Measurements from ENCODE around the gene ZNF511.
"Not testable (repeated sequence)": the region's sequence is repeated elsewhere in the genome, so short reads cannot be mapped to it uniquely, and the experiment has no call there.

Gene ZNF511

DNA sequence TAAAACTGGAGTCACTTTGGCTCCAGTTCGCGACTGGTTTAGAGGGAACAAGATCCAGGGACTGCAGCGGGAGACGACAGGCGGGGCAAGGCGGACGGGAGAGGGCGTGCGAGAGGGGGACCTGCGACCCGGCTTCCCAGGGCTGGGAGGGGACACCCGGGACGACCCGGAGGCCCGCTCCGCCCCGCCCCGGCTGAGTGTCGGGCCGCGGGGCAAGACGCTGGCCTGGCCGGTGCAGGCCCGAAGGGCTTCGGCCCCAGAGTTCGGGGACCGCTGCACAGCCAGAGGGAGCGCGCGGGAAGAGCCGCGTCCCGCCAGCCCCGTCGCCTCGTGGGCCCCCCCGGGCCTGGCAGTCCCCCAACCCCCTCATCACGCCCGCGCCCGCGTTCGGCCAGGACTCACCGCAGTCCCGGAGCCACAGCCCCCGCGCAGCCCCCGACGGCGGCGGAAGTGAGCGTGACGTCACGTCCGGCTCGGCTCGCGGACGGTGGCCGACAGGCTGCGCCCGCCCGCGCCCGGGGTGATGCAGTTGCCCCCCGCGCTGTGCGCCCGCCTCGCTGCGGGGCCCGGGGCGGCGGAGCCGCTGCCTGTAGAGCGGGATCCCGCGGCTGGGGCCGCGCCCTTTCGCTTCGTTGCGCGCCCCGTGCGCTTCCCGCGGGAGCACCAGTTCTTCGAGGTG lies at the start of gene ZNF511, which contains the start of gene TUBGCP2:
Gene ZNF511 (plus strand): TSS at position 494 of the 679 bp plus-strand sequence. CDS start 30 bp downstream, at position 524.
Gene TUBGCP2 (minus strand): TSS at position 452 of the 679 bp plus-strand sequence. CDS start 5,931 bp downstream, outside the sequence.
- DNase-seq (ENCODE audit: low read depth in 2 of 2, low spot score in 1 of 2), result peak; percentile 71 to 79

DNA sequence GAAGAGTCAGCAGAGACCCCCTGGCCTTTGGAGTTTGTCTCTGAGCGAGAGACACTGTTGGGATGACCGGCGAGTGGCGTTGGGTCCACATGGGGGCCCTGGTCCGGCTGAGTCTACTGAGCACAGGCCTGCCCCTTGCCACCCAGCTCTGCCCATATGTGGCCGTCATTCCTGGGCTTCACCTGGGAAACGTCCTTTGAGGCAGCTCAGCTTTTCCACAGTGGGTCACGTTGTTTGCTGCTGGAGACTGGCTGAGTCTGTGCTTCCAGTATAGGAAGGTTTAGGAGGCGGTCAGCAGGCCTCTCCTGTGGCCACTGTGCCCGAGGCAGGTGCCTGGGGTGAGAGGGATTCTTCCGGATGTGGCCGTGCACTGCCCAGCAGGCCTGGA lies 49.1 kb upstream of the ZNF511 start:
- DNase-seq (ENCODE audit: low read depth in 2 of 2, low spot score in 1 of 2), result no peak

DNA sequence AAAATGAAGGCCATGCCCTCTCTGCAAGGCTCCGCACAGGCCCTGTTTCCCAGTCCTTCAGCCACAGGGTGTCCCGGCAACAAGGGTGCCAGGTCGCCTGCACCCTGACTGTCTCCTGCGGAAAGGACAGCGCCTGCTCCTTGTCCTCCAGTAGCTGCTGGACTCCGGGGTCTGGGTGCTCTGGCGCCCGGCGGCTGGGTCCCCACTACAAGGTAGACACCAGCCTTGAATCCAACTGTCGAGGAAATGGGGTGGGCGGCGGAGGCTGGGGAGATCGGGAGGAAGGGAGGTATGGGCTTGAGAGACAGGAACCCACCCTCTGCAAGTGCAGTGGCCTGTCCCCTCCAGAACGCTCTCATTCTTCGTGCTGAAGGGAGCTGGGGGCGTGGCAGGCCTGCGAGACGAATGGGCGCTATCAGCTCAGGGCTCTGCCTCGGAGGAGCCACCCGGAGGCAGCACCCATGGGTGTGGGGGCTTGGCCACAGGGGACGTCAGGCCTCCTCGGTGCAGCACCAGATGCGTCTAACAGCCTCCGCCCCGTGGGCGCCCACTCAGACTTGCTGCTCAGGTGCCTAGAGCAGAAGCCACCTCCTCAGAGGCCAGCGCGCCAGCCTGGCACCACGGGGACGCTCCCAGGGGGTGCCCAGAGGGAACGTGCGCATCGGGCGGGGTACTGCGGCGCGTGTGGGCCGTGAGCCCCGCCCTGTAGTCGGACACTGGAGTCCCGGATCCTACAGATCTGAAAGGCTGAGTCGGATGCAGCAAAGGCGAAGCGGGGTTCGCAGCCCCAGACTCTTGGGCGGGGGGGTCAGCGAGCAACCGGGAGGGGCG lies 47.6 kb upstream of the ZNF511 start:
- peak in 1 of 2 donors; percentile 61 for DNase-seq (ENCODE audit: low read depth in 2 of 2, low spot score in 1 of 2)

DNA sequence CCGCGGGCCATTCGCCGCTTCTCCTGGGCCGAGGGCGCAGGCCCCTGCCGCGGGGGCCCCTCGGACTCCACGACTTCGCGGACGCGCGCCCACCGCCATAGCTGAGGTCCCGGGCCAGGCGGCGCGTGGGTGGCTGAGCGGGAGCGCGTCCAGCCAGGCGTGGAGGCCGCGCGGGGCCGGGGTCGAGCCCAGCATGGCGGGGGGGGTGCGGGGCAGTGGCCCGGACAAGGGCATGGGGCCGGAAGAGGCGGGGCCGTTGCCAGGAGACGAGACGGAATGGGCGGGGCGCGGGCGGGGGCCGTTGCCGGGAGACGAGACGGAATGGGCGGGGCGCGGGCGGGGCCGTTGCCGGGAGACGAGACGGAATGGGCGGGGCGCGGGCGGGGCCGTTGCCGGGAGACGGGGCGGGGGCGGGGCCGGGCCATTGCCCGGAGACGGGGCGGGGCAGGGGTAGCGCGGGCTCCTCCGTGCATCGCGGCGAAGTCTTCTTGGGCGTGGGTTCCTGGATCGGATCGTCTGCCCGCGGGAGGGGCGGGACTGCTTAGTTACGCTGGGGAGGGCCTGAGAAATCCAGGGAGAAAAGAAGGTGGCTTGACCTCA lies 46.9 kb upstream of the ZNF511 start:
- peak; percentile 52 to 71 for DNase-seq (ENCODE audit: low read depth in 2 of 2, low spot score in 1 of 2)

- DNase-seq (ENCODE audit: low read depth in 2 of 2, low spot score in 1 of 2), result no peak
Observed at GRCh38 chr10:133262696-133263095, 46.0 kb upstream of the ZNF511 start.

DNA sequence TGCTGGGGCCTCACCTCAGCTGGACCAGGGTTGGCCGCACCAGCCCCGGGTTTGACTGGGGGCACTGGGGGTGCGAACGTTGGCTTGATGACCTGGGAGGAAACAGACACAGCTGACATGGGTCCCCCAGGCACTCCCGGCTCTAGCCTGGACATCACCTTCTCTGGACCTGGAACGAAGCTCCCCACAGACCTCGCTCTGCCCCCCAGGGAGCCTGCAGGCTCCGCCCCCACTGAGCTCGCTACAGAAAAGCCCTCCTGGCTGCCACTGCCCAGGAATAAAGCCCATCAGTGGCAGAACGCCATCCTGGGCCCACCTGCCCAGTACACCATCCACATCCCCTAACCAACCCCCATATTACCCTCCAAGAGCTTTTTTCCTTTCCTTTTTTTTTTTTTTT lies 45.0 kb upstream of the ZNF511 start:
- DNase-seq (ENCODE audit: low read depth in 2 of 2, low spot score in 1 of 2), result no peak

- no peak for DNase-seq (ENCODE audit: low read depth in 2 of 2, low spot score in 1 of 2)
Observed at GRCh38 chr10:133264461-133264860, 44.3 kb upstream of the ZNF511 start.

DNA sequence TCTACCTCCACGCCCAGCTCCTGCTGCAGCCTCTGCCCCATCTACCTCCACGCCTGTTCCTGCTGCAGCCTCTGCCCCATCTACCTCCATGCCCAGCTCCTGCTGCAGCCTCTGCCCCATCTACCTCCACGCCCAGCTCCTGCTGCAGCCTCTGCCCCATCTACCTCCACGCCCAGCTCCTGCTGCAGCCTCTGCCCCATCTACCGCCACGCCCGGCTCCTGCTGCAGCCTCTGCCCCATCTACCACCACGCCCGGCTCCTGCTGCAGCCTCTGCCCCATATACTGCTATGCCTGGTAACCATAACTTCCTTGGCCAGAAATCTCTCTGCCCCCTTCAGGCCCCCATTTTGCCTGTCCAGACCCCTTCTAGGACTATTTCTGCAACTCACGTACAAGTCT lies 43.7 kb upstream of the ZNF511 start:
- not testable (repeated sequence) for DNase-seq (ENCODE audit: low read depth in 2 of 2, low spot score in 1 of 2)

DNA sequence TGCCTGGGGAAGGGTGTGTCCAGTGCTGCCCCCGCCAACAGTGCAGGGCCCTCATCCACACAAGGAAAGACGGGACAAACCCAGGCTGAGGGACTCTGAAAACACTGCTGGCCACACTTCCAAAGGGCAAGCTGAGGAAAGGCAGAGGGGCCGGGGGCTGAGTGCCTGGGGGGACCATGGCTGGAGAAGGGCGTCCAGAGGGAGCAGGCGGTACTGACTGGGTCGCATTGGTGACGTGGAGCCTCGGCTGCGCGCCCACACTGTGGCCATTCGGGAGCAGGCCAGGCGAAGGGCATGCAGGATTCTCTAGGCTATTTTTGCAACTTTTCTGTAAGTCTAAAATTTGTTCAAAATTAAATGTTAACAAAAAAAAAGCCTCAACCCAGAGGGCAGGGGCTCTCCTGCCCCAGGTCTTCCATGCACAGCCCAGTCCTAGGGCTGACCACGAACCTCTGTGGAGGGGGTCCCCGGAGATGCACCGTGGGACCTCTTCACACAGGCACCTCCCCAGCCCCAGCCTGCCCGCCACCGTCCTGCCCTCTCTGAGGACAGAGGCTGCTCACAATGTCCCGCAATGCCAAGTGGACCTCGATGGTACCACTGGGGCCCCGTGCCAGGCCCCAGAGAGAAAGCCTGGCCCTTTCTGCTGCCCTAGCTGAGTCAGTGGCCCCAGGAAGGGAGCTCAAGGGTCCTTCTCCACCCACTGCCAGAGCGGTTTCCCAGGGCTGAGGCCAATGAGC lies 42.5 kb upstream of the ZNF511 start:
- DNase-seq (ENCODE audit: low read depth in 2 of 2, low spot score in 1 of 2), result no peak

GRCh38 chr10:133267293-133267692 lies 41.4 kb upstream of the ZNF511 start:
- no peak for DNase-seq (ENCODE audit: low read depth in 2 of 2, low spot score in 1 of 2)

- no peak for DNase-seq (ENCODE audit: low read depth in 2 of 2, low spot score in 1 of 2)
Observed at GRCh38 chr10:133267829-133268228, 40.9 kb upstream of the ZNF511 start.

DNA sequence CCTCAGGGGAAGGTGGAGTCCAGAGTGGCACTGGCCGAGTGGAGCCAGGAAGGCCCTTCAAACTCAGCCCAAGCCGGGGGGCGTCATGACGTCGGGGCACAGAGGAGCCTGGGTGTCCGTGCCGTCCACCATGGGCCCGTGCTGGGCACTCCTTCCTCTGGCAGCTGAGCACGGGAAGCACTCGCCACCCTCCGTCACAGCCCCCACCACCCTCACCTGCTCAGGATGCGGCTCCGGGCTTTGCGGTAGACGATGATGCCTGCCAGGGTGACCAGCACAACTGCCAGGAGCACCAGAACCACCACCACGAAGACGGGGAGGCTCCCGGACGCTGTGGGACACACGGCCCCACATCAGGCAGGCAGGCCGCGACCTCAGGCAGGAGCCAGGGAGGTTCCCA lies 40.2 kb upstream of the ZNF511 start:
- no peak for DNase-seq (ENCODE audit: low read depth in 2 of 2, low spot score in 1 of 2)

- DNase-seq (ENCODE audit: low read depth in 2 of 2, low spot score in 1 of 2), result no peak
Observed at GRCh38 chr10:133269367-133269766, 39.3 kb upstream of the ZNF511 start.

DNA sequence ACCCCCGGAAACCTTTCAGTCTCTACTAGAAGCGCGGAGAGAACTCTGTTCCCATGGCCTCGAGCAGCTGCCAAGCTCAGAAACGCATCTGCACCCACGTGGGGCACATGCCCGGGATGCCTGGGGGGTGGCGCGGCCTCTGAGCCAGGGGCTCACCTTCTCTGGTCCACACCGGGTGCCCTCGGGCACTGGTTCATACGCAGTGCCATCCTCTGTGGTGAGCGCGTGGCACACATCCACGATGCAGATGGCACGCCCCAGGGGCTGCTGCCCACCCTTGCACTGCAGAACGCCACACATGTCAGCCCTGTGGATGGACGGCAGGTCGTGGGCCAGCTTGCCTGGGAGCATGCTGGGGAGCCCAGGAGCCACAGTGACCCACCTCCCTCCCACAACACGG lies 38.5 kb upstream of the ZNF511 start:
- no peak for DNase-seq (ENCODE audit: low read depth in 2 of 2, low spot score in 1 of 2)

DNA sequence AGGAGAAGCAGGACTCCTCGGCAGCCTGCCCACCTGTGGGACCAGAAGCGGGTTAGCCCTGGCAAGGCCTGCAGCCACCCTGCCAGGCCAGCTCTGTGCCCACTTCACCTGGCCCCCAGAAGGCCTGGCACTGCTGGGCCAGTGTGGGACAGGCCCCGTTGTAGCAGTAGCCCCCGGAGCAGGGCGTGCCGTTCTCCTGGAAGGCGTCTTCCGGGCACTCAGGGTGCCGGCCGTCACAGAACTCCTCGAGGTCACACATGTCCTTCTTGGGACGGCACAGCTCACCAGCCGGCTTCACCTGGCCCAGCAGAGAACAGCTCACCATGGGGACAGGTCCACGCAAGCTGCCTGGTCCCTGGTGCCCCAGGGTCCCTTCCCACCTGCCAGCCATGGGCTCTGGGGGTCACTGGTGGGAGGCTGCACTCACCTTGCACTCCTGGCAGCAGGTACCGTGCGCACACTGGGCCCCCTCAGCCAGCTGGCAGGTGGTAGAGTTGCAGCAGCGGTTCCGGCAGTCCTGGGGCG lies 37.9 kb upstream of the ZNF511 start:
- no peak for DNase-seq (ENCODE audit: low read depth in 2 of 2, low spot score in 1 of 2)

DNA sequence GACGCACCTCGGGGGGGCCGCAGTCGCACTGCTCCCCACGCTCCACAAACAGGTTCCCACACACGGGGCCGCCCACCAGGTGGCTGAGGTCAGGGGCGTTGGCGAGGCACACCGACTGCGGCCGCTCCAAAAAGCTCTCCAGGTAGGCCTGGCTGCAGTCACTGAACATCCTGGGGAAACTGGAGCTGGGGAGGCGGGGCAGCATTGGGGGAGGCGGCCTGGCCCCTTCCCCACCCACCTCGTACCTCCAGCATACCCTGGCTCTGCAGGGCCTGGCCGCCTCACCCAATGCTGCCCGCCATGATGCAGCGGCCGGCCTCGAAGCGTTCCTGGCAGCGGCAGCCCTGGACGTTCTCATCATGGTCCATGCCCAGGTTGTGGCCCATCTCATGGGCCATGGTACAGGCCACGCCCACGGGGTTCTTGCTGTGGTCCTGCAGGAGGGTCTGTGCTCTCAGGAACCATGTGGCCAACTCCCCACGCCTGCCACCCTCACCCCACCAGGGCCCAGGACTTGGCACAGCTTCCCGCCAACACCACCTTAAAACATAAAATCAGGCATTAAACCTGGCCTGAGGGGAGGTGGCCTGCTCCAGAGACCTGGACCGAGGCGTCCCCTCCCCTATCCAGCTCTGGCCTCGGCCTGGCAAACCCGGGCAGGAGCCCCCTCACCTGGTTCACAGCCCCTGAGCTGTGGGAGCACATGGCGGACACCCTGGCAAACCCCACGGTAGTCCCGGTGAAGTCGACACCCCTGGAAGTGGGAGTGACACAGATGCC lies 37.0 kb upstream of the ZNF511 start:
- DNase-seq (ENCODE audit: low read depth in 2 of 2, low spot score in 1 of 2), result no peak

DNA sequence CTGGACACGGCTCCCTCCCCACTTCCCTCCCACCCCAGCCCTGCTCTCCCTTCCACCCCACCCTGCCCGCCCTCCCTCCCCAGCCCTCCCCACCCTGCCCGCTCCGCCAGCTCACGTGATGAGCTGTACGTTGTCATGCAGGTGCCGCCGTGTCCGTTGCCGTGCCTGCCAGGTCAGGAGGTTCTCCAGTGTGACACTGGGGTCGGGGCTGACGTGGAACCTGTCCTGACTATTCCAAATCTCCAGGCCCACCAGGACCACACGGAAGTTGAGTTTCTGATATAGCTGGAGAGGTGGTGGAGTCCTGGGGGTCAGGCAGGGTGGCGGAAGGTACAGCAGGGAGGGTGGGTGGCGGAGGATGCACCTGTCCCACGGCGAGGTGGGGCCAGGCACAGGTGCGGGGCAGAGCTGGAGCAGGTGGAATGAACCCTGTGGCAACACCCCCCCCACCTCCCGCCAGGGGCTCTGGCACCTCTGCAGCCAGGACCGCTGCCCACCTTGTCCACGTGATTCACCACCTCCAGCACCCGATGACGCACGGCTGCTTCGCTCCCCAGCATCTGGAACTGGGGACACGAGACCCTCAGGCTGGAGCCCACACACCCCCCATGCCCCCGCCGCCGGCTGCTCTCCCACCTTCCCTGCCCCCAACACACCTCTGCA lies 36.3 kb upstream of the ZNF511 start:
- DNase-seq (ENCODE audit: low read depth in 2 of 2, low spot score in 1 of 2), result no peak

GRCh38 chr10:133272964-133273420 lies 35.7 kb upstream of the ZNF511 start:
- no peak for DNase-seq (ENCODE audit: low read depth in 2 of 2, low spot score in 1 of 2)

GRCh38 chr10:133273534-133274143 lies 35.1 kb upstream of the ZNF511 start:
- DNase-seq (ENCODE audit: low read depth in 2 of 2, low spot score in 1 of 2), result no peak

Measured in stimulated activated CD8-positive, alpha-beta memory T cell treated with anti-CD3 and anti-CD28 coated beads, Interleukin-4, amount 100 ng/mL, for 4 hours (primary cell).